DOHH2 (cell line): ENCODE measurements around the gene WASL.

Experiments used
- H3F3A ChIP-seq: fragments of 200-600 bp; sonication (generic), shearing (Covaris generic); 2 replicates; pipeline ENCODE4 v1.6.0; 2016; ENCODE audit warnings: antibody characterized with exemption, mild to moderate bottlenecking; ENCODE audit not compliant: control insufficient read depth, insufficient read depth
- H3K27ac ChIP-seq: fragments of 200-600 bp; sonication (generic); 2 replicates; pipeline ENCODE4 v1.5.1; 2014; ENCODE audit warnings: low read depth, mild to moderate bottlenecking, low read length, moderate library complexity
- H3K27me3 ChIP-seq: fragments of 200-600 bp; sonication (generic); 2 replicates; pipeline ENCODE4 v1.6.1; 2014; ENCODE audit warnings: mild to moderate bottlenecking, low read length, mixed read lengths; ENCODE audit not compliant: control insufficient read depth
- H3K36me3 ChIP-seq: fragments of 200-600 bp; sonication (generic); 2 replicates; pipeline ENCODE4 v1.6.1; 2014; ENCODE audit warnings: mild to moderate bottlenecking, low read length, moderate library complexity, mixed read lengths; ENCODE audit not compliant: control insufficient read depth
- H3K4me1 ChIP-seq: fragments of 200-600 bp; sonication (generic); 2 replicates; pipeline ENCODE4 v1.6.1; 2014; ENCODE audit warnings: mild to moderate bottlenecking, low read length, mixed read lengths; ENCODE audit not compliant: control insufficient read depth
- H3K4me2 ChIP-seq: fragments of 200-600 bp; sonication (generic); 2 replicates; pipeline ENCODE4 v1.6.0; 2014; ENCODE audit warnings: mild to moderate bottlenecking, low read length, moderate library complexity
- H3K4me3 ChIP-seq: fragments of 200-600 bp; sonication (generic); 2 replicates; pipeline ENCODE4 v1.5.1; 2014; ENCODE audit warnings: mild to moderate bottlenecking, low read length, mixed read lengths
- H3K79me2 ChIP-seq: fragments of 200-600 bp; sonication (generic); 2 replicates; pipeline ENCODE4 v1.6.1; 2014; ENCODE audit warnings: mild to moderate bottlenecking, low read length, mixed read lengths; ENCODE audit not compliant: control insufficient read depth
- H3K9me2 ChIP-seq: fragments of 200-600 bp; sonication (generic); replicated peaks from 2 replicates; pipeline ENCODE4 v1.6.1; 2014; ENCODE audit warnings: mild to moderate bottlenecking, low read length, mixed read lengths; ENCODE audit not compliant: control insufficient read depth
- H3K9me3 ChIP-seq: fragments of 200-600 bp; sonication (generic); 2 replicates; pipeline ENCODE4 v1.6.1; 2014; ENCODE audit warnings: antibody characterized with exemption, low read length, mixed read lengths; ENCODE audit not compliant: control insufficient read depth, insufficient read depth
- H4K20me1 ChIP-seq: fragments of 200-600 bp; sonication (generic); 2 replicates; pipeline ENCODE4 v1.6.0; 2014; ENCODE audit warnings: low read depth, mild to moderate bottlenecking, antibody characterized with exemption, low read length, moderate library complexity; ENCODE audit not compliant: control insufficient read depth, insufficient read depth
- EZH2phosphoT487 ChIP-seq: fragments of 200-600 bp; sonication (generic); IDR thresholded peaks from 2 replicates; pipeline ENCODE4 v1.6.1; 2017; ENCODE audit warnings: borderline replicate concordance, mild to moderate bottlenecking, antibody characterized with exemption, low read length, moderate library complexity, mixed read lengths
- TF ChIP-seq, protein P1 (sequence below): fragments of 200-600 bp; sonication (generic); IDR thresholded peaks from one replicate; pipeline ENCODE4 v1.5.1; 2014; ENCODE audit warnings: antibody characterized with exemption, mild to moderate bottlenecking, low read depth, low read length; ENCODE audit not compliant: poor library complexity, severe bottlenecking

Gene WASL

DNA sequence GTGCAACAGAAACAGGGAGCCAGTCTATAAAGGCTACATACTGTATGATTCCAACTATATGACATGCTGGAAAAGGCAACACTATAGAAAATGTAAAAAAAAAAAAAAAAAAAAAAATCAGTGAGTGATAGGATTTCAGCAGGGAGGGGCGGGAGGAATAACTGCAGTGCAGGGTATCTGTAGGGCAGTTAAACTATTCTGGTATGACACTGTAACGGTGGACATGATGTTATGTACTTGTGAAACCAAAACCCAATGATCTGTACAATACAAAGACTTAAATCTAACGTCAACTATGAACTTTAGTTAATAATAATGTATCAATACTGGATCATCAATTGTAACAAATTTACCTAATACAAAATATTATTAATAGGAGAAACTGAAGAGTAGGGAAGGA is 14.3 kb downstream of the WASL start:
- no peak for TF ChIP-seq EZH2phosphoT487
- TF ChIP-seq, protein P1, sequence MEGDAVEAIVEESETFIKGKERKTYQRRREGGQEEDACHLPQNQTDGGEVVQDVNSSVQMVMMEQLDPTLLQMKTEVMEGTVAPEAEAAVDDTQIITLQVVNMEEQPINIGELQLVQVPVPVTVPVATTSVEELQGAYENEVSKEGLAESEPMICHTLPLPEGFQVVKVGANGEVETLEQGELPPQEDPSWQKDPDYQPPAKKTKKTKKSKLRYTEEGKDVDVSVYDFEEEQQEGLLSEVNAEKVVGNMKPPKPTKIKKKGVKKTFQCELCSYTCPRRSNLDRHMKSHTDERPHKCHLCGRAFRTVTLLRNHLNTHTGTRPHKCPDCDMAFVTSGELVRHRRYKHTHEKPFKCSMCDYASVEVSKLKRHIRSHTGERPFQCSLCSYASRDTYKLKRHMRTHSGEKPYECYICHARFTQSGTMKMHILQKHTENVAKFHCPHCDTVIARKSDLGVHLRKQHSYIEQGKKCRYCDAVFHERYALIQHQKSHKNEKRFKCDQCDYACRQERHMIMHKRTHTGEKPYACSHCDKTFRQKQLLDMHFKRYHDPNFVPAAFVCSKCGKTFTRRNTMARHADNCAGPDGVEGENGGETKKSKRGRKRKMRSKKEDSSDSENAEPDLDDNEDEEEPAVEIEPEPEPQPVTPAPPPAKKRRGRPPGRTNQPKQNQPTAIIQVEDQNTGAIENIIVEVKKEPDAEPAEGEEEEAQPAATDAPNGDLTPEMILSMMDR: no peak
- H3K4me2 ChIP-seq: no peak overlapping the region
- peaks cover 4% of the 10 kb centered on the region; the same call in 1 of the 2 replicates for H4K20me1 ChIP-seq
- no peaks in the 10 kb centered on the region for H3F3A ChIP-seq
- peaks cover 3% of the 10 kb centered on the region; the same call in 1 of the 2 replicates for H3K9me3 ChIP-seq
- H3K4me3 ChIP-seq: no peak overlapping the region
- peaks cover 19% of the 10 kb centered on the region for H3K36me3 ChIP-seq
- H3K9me2 ChIP-seq: no peaks in the 10 kb centered on the region
- no peak overlapping the region for H3K27ac ChIP-seq
- no peaks in the 10 kb centered on the region for H3K4me1 ChIP-seq
- peaks cover 100% of the 10 kb centered on the region for H3K79me2 ChIP-seq
- H3K27me3 ChIP-seq: no peaks in the 10 kb centered on the region

DNA sequence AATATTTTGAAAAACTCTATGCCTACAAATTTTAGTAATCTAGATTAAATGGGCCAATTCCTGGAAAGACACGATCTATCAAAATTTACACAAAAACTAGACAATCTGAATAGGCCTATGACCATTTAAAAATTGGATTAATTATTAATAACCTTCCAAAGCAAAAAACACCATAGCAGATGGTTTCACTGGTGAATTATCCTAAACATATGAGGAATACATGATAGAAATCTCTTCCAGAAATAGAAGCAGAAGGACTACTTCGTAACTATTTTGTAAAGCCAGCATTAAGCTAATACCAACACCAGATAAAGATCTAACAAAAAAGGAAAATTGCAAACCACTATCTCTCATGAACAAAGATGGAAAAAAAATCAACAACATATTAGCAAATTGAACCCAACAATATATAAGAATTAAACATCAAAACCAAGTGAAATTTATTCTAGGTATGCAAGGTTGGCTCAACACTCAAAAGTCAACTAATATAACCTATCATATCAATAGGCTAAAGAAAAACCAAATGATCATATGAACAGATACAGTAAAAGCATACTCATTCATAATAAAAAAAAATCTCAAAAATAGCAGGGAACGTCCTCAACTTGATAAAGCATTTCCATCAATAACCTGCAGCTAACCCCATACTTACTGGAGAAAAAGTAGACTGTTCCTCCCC is 16.3 kb downstream of the WASL start:
- H3K79me2 ChIP-seq: peaks cover 100% of the 10 kb centered on the region
- 0 out of 2 replicates have a peak, but pooled peaks cover 3% of the 10 kb centered on the region for H3F3A ChIP-seq
- no peaks in the 10 kb centered on the region for H3K27me3 ChIP-seq
- peaks cover 11% of the 10 kb centered on the region for H3K36me3 ChIP-seq
- no peak overlapping the region for H3K4me3 ChIP-seq
- H3K4me2 ChIP-seq: no peak overlapping the region
- peaks cover 3% of the 10 kb centered on the region; the same call in 1 of the 2 replicates for H3K9me3 ChIP-seq
- no peak overlapping the region for H3K27ac ChIP-seq
- TF ChIP-seq, protein P1: no peak
- TF ChIP-seq EZH2phosphoT487: no peak
- peaks cover 4% of the 10 kb centered on the region; the same call in 1 of the 2 replicates for H4K20me1 ChIP-seq
- no peaks in the 10 kb centered on the region for H3K9me2 ChIP-seq
- no peaks in the 10 kb centered on the region for H3K4me1 ChIP-seq

DNA sequence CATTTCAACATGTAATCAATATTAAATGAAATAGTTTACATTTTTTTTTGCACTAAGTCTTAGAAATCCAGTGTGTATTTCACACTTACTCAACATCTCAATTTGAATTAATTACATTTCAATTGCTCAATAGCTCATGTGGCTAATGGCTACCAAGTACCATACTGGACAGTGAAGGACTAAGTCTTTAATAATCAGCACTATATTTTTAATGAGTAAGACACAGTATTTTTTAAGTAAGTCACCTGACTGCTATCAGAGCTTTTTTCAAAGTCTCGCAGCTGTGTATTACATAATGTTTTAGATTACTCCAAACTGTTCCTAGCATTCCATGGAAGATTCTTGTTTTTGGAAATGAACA is 19.6 kb downstream of the WASL start:
- Histone ChIP-seq H3F3A (peaks cover 3% of the 10 kb centered on the region; the same call in 1 of the 2 replicates), H3K4me2 (no peak overlapping the region), H3K4me3 (no peak overlapping the region), H3K79me2 (peaks cover 99% of the 10 kb centered on the region), H3K36me3 (peaks cover 11% of the 10 kb centered on the region), H4K20me1 (peaks cover 9% of the 10 kb centered on the region; the same call in 1 of the 2 replicates), H3K9me3 (no peaks in the 10 kb centered on the region; the same call in 1 of the 2 replicates), H3K4me1 (peaks cover 33% of the 10 kb centered on the region), H3K9me2 (no peaks in the 10 kb centered on the region), H3K27me3 (no peaks in the 10 kb centered on the region), H3K27ac (no peak overlapping the region)
- TF ChIP-seq, protein P1: no peak
- no peak for TF ChIP-seq EZH2phosphoT487
